Spleen (tissue), 11 donors: ENCODE data around the gene SERPINH1. TPM values are rescaled to one million over a fixed set of nuclear protein-coding genes. Genes with fewer than 3 reads are reported as not detected.

ENCODE experiments used
- DNase-seq: peaks from one replicate; pipeline ENCODE4 v3.0.0-alpha.2; 2020
- H3K27ac ChIP-seq, 8 donors: fragments of 200-600 bp; sonication (generic) in 7 of 8; 1 replicate in 4 of 8; 2 replicates in 4 of 8; pipeline versions ENCODE4 v1.5.0 to v1.8.0; 2016 to 2021; ENCODE audit warnings: inconsistent platforms in 4 of 8, mild to moderate bottlenecking in 4 of 8, moderate library complexity in 1 of 8
- H3K27me3 ChIP-seq, 7 donors: fragments of 200-600 bp; sonication (generic) in 6 of 7; replicated peaks in 1 of 7; 1 replicate in 4 of 7; 2 replicates in 3 of 7; pipeline versions ENCODE4 v1.5.0 to v1.8.0; 2016 to 2021; ENCODE audit warnings: inconsistent platforms in 3 of 7, mild to moderate bottlenecking in 1 of 7
- H3K36me3 ChIP-seq, 6 donors: fragments of 200-600 bp; sonication (generic) in 5 of 6; 1 replicate in 4 of 6; 2 replicates in 2 of 6; pipeline versions ENCODE4 v1.5.0 to v1.8.0; 2016 to 2021; ENCODE audit warnings: inconsistent platforms in 2 of 6
- H3K4me1 ChIP-seq, 6 donors: fragments of 200-600 bp; sonication (generic) in 5 of 6; 1 replicate in 3 of 6; 2 replicates in 3 of 6; pipeline versions ENCODE4 v1.5.0 to v1.8.0; 2016 to 2021; ENCODE audit warnings: inconsistent platforms in 3 of 6
- H3K4me3 ChIP-seq, 8 donors: fragments of 200-600 bp; sonication (generic) in 7 of 8; 1 replicate in 4 of 8; 2 replicates in 4 of 8; pipeline versions ENCODE4 v1.5.0 to v1.8.0; 2016 to 2021; ENCODE audit warnings: inconsistent platforms in 4 of 8, mild to moderate bottlenecking in 4 of 8, moderate library complexity in 2 of 8
- H3K9me3 ChIP-seq, 8 donors: fragments of 200-600 bp; sonication (generic) in 7 of 8; 1 replicate in 4 of 8; 2 replicates in 4 of 8; pipeline versions ENCODE4 v1.5.0 to v1.8.0; 2016 to 2021; ENCODE audit warnings: inconsistent platforms in 4 of 8
- POLR2A ChIP-seq, 3 donors: fragments of 450-650 bp; IDR thresholded peaks; one replicate each; pipeline ENCODE4 v1.5.1; 2017; ENCODE audit warnings: antibody characterized with exemption in 3 of 3, mild to moderate bottlenecking in 1 of 3
- POLR2AphosphoS5 ChIP-seq, 3 donors: sonication (generic); formaldehyde crosslinking; IDR thresholded peaks; one replicate each; pipeline ENCODE4 v1.5.1; 2017; ENCODE audit warnings: antibody characterized with exemption in 3 of 3
- WGBS, 5 donors: extraction: QIAGEN DNeasy Blood & Tissue Kit in 3 of 5; methylation state at CpG; one replicate each; pipeline versions ENCODE4 v1.1.5 to v1.1.7; 2013 to 2018; 5-methylcytosine and 5-hydroxymethylcytosine counted together
- intact Hi-C: fragments of 100-400 bp; cut with DNase I; formaldehyde crosslinking; loops from one replicate; pipeline ENCODE4 v1.15.0; 2023; ENCODE audit warnings: low total_unique reads
- polyA plus RNA-seq, 3 donors: library from polyadenylated mRNA; stranded (reverse); fragments of 200-250 nt; gene quantifications; one replicate each; pipeline ENCODE4 v1.2.1, GENCODE V29; 2013
- total RNA-seq, 7 donors: library from RNA; depleted of rRNA in 3 of 7; stranded (reverse); fragments of >200 nt in 3 of 7; fragmentation: NEBNext Ultra II Directional in 4 of 7; extraction: Animal tissue kit (Norgen Biotek cat#: 25700) in 4 of 7; gene quantifications; one replicate each; pipeline versions ENCODE4 v1.1.0 to v1.2.1, GENCODE V29; 2016 to 2021
- TF ChIP-seq, protein P1 (sequence below), 11 experiments: fragments of 200-600 bp in 7 of 11; fragments of 450-650 bp in 4 of 11; sonication (generic) in 4 of 11; IDR thresholded peaks in 8 of 11; conservative IDR thresholded peaks in 3 of 11; 1 replicate in 7 of 11; 2 replicates in 4 of 11; pipeline versions ENCODE4 v1.4.0 to v1.8.0; 2016 to 2021; ENCODE audit warnings: antibody characterized with exemption in 11 of 11, inconsistent platforms in 4 of 11, mild to moderate bottlenecking in 1 of 11
- donor health status: healthy with polysubstance abuse.
- donor health status: DM: no; HTN: no; CAD: no; lungs with moderate emphysema.
- donor health status: DM: no; HTN: no; CAD: no.
- donor health status: Bipolar disorder and iron deficiency.
- donor health status: healthy.
- donor health status: DM: no; HTN: no; CAD: no.
- donor health status: DM: yes; HTN: yes; CAD: no.

Gene SERPINH1
- total and polyA plus RNA-seq, 10 donors = 19.0 to 145 (median 69.4) TPM

DNA sequence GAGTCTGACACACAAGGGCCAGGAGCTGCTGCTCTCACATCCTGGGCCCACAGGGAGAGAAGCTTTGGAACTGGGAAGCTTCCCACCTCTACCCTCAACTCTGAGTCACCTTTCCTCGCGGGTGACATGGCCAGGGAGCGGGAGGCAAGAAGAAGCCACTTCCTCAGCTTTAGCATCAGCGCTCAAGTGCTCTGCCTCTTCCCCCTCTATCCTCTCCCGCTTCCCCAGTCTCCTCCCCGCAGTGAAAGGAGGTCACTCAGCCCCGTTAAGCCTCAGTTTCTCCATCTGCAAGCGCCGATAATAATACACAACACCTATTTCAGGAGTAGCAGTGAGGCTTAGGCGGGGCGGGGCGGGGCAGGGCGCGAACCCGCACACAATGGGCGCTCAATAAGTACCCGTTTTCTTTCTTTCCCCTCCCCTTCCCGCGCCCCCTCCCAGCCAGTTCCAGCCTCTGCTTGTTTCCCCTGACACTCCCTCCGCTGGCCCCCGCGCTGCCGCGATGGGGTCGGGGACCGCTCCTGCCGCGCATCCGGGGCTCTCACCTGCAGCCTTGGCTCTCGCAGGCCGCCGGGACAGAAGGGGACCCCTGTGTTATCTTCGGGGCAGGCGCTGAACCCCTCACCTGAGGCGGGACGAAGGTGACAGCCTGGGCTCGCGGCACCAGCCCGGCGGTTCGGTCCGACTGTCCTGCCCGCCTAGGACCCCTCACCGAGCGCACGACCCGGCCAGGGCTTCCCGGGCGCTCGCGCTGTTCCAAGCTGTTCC, 37.2 kb upstream of the SERPINH1 start:
- WGBS, 5 donors = 5 to 13% (median 6%) methylated on average over 30 to 51 of the region's 51 CpGs
- H3K27ac ChIP-seq = peak overlapping the region; percentile 1 to 82 (median 72)

DNA sequence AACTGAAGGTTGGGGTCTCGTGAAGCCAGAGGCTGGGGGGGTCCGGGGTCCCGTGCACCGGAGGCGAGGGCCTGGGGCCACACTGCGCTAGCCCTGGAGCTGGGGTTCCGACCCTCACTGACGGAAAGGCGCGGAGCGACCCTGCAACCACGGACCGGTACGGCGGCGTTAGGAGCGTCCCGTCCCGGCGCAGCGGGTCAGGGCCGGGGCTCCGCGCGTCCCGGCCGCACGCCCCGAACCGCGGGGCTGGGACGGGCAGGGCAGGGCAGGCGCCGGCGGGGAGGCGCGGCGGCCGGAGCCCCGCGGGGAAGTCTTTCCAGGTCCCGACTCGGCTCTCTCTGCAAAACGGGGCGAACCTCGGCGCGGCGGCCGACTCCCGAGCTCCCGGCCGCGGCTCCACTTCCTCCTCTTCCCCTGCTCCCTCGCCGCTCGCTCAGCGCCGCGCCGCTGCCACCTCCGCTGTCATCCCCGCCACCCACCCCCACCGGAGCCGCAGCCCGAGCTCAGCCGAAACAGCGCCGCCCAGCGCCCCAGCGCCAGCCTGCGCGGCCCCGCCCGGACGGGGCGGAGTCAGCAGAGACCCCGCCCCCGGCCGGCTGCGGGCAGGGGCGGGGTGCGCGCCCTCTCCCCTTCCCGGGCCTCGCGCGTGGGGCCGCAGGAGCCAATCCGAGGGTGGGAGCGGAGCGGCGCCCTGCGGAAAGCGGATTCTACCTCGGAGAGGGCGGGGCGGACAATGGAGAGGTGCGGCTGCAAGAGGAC, 36.4 kb upstream of the SERPINH1 start, which contains the start of gene GDPD5:
Gene GDPD5 (minus strand): TSS at position 509 of the 759 bp plus-strand sequence. CDS start 48,206 bp downstream, outside the sequence.
- intact Hi-C loops = no loop called here
- Histone ChIP-seq H3K4me3 (peak within 1 kb of the TSS; percentile 60 to 86 (median 76)), H3K4me1 (peaks cover 6 to 65% (median 35%) of the 10 kb centered on the region in 6 donors), H3K27ac (peak within 1 kb of the TSS; percentile 1 to 82 (median 72)), H3K9me3 (no peaks in the 10 kb centered on the region), H3K27me3 (peaks cover 0 to 29% (median 5%) of the 10 kb centered on the region in 7 donors), H3K36me3 (no peaks in the 10 kb centered on the region)
- TF ChIP-seq, protein P1, sequence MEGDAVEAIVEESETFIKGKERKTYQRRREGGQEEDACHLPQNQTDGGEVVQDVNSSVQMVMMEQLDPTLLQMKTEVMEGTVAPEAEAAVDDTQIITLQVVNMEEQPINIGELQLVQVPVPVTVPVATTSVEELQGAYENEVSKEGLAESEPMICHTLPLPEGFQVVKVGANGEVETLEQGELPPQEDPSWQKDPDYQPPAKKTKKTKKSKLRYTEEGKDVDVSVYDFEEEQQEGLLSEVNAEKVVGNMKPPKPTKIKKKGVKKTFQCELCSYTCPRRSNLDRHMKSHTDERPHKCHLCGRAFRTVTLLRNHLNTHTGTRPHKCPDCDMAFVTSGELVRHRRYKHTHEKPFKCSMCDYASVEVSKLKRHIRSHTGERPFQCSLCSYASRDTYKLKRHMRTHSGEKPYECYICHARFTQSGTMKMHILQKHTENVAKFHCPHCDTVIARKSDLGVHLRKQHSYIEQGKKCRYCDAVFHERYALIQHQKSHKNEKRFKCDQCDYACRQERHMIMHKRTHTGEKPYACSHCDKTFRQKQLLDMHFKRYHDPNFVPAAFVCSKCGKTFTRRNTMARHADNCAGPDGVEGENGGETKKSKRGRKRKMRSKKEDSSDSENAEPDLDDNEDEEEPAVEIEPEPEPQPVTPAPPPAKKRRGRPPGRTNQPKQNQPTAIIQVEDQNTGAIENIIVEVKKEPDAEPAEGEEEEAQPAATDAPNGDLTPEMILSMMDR (IDR thresholded peaks at IDR 0.05 in 8 of 11, conservative IDR thresholded peaks at IDR 0.05 in 3 of 11) = peak in 9 of 11 experiments; percentile 18 to 86 (median 75)
- TF ChIP-seq POLR2A (IDR thresholded peaks at IDR 0.05) (peak in 1 of 3 donors; percentile 22), POLR2AphosphoS5 (IDR thresholded peaks at IDR 0.05) (peak; percentile 62 to 80 (median 80))
- DNase-seq = peak; percentile 95
- 0 to 2% (median 1%) methylated on average over 36 to 99 of the region's 99 CpGs for WGBS, 5 donors

More for the DNA sequence above, 37.2 kb upstream of the SERPINH1 start:
- intact Hi-C loops = no loop called here
- Histone ChIP-seq H3K4me1 (peaks cover 6 to 73% (median 42%) of the 10 kb centered on the region in 6 donors), H3K36me3 (no peaks in the 10 kb centered on the region), H3K27me3 (peaks cover 0 to 29% (median 5%) of the 10 kb centered on the region in 7 donors), H3K9me3 (no peaks in the 10 kb centered on the region), H3K4me3 (peak overlapping the region; percentile 60 to 86 (median 76))
- peak in 1 of 3 donors; percentile 51 for TF ChIP-seq POLR2AphosphoS5 (IDR thresholded peaks at IDR 0.05)
- no peak for TF ChIP-seq POLR2A (IDR thresholded peaks at IDR 0.05)
- peak; percentile 86 for DNase-seq

DNA sequence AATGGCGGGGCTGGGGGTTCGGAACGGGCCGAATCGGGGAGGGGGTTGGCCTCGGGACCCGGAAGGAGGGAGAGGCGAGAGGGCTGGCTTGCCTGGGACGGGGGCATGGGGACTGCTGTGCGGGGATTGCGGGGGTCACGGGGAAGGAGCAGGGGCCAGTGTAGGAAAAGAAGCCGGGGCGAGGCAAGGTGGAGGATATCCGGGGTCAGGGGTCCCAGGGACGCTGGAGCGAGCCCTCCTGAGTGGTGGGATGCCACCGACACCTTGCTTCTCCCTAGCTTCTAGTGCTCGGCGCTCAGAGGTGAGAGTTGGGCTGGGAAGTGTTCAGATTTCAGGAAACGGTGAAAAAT, 35.9 kb upstream of the SERPINH1 start:
- intact Hi-C loops = no loop called here
- peak overlapping the region in 5 of 8 donors; percentile 68 to 82 (median 77) for H3K27ac ChIP-seq
- H3K4me3 ChIP-seq = peak overlapping the region; percentile 60 to 86 (median 76)
- no peak for DNase-seq
- WGBS, 5 donors = 0 to 2% (median 1%) methylated on average over 21 of the region's 21 CpGs
- H3K27me3 ChIP-seq = peaks cover 0 to 29% (median 5%) of the 10 kb centered on the region in 7 donors
- H3K9me3 ChIP-seq = no peaks in the 10 kb centered on the region
- H3K36me3 ChIP-seq = no peaks in the 10 kb centered on the region
- TF ChIP-seq, protein P1 (IDR thresholded peaks at IDR 0.05 in 8 of 11, conservative IDR thresholded peaks at IDR 0.05 in 3 of 11) = no peak
- peaks cover 6 to 60% (median 31%) of the 10 kb centered on the region in 6 donors for H3K4me1 ChIP-seq

DNA sequence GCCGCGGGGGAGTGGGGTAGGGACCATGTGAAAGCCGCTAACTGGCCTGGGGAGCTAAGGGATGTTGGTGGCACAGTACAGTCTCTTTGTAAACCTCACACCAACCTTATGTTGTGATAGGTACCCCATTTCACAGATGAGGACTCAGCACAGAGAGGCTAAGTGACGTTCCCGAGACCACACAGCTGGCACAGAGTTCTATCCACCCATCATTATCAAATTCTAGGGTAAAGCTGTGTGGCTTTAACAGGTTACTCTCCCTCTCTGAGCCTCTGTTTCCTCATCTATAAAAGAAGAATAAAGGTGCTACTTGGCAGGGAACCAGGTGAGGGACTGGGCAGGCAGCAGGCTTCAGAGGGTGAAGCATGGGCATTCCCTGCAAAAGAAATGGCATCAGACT, 34.9 kb upstream of the SERPINH1 start:
- H3K27me3 ChIP-seq = peaks cover 0 to 29% (median 5%) of the 10 kb centered on the region in 7 donors
- H3K27ac ChIP-seq = no peak overlapping the region
- WGBS, 5 donors = 96 to 98% (median 98%) methylated on average over 5 of the region's 5 CpGs
- no peak overlapping the region for H3K4me3 ChIP-seq
- no peaks in the 10 kb centered on the region for H3K36me3 ChIP-seq
- intact Hi-C loops = no loop called here
- no peaks in the 10 kb centered on the region for H3K9me3 ChIP-seq
- peaks cover 6 to 61% (median 34%) of the 10 kb centered on the region in 6 donors for H3K4me1 ChIP-seq
- DNase-seq = no peak
- no peak for TF ChIP-seq POLR2A (IDR thresholded peaks at IDR 0.05)
- TF ChIP-seq POLR2AphosphoS5 (IDR thresholded peaks at IDR 0.05) = no peak
- TF ChIP-seq, protein P1 (IDR thresholded peaks at IDR 0.05 in 8 of 11, conservative IDR thresholded peaks at IDR 0.05 in 3 of 11) = no peak
